GM19351 (cell line): ENCODE data around the gene CELF5.

Experiments used
- ATAC-seq: cut with Tn5 transposase; IDR thresholded peaks from one replicate; pipeline ENCODE4 v1.9.1; 2021; ENCODE audit warnings: mild to moderate bottlenecking, moderate library complexity; ENCODE audit not compliant: unreplicated experiment

CELF5 gene

DNA sequence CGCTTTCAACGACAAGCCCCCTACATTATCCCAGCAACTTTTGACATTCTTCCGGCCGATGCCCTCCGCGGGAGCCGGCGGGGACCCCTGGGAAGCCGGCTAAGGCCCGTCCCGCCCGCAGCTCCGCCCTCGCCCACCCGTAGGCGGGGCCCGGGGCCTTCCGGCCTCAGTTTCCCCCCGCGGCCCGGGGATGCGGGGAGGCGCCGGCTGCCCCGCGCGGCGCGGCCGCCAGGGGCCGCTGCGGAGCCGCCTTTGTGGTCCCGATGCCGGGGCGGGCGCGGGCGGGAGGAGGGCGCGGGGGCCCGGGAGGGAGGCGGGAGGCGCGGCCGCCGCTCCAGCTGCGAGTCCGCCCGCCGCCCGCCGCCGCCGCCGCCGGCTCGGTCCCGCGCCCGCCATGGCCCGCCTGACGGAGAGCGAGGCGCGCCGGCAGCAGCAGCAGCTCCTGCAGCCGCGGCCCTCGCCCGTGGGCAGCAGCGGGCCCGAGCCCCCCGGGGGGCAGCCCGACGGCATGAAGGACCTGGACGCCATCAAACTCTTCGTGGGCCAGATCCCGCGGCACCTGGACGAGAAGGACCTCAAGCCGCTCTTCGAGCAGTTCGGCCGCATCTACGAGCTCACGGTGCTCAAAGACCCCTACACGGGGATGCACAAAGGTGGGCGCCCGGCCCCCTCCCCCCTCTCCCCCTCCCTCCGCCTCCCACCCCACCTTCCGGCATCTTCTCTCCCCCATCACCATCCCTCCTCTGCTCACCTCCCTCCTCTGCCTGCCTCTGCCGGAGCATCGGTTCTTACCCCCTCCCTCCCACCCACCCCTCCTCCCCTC, at the start of gene CELF5:
Gene CELF5 (plus strand): TSS at position 316 of the 823 bp plus-strand sequence. CDS start 79 bp downstream, at position 395.
- no peak for ATAC-seq

DNA sequence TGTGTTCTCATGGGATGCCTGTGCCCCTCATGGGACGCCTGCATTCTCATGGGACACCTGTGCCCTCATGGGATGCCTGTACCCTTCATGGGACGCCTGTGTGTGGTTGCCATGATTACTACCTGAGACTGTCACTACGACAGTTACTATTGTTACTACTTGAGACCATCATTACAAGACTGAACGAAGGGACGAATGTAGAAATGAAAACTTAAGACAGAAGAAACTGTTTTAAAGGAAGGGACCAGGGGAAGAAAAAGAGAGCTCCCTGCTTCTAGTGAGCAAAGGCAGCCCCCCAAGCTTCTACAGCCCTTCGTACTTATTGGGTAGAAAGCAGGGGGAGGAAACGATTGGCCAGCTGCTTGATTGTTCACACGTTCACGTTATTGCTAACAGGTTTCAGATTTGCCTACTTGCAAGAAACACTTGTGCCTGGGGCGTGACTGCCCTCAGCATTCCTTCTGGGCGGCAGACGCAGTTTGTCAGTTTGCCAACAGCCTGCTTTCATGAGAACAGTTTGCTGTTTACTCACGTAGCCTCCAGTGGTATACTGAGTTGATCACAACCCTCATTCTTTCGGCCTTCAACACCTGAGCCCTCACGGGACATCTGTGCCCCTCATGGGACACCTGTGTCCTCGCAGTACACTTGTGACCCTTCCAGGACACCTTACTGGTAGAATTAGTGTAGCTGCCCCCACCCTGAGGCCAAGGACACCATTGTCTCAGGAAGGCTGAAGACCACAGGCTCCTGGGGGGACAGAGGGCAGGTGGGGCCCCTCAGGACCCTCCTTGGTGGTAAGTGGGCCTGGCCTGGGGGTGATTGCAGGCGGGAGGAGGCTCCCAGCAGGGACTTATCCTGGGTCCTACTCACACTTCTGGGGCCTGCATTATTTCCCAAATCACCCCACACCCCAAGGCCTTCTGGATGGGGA, 48.4 kb upstream of the CELF5 start:
- ATAC-seq = no peak

DNA sequence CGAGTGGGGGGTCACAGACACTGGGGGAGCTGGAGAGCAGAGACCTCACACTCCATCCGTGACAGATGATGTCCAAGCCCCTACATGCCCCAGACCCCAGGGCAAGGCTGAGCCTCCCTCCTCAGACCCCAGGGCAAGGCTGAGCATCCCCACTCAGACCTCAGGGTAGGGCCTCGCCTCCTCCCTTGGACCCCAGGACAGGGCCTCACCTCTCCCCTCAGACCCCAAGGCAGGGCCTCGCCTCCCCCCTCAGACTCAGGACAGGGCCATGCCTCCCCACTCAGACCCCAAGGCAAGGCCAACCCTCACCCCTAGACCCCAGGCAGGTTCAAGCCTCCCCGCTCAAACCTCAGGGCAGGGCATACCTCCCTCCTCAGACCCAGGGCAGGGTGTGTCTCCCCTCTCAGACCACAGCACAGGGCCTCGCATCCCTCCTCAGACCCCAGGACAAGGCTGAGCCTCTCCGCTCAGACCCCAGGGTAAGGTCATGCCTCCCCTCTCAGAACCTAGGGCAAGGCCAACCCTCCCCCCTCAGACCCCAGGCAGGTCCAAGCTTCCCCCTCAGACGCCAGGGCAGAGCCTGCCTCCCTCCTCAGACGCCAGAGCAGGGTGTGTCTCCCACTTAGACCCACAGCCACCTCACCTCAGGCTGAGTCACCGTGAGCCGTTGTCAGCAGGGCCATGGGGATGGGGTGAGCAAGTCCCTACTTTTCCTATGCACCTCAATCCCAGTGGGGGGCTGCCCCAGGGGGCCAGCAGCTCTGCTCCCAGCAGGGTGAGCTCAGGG, 47.6 kb upstream of the CELF5 start:
- ATAC-seq = no peak

DNA sequence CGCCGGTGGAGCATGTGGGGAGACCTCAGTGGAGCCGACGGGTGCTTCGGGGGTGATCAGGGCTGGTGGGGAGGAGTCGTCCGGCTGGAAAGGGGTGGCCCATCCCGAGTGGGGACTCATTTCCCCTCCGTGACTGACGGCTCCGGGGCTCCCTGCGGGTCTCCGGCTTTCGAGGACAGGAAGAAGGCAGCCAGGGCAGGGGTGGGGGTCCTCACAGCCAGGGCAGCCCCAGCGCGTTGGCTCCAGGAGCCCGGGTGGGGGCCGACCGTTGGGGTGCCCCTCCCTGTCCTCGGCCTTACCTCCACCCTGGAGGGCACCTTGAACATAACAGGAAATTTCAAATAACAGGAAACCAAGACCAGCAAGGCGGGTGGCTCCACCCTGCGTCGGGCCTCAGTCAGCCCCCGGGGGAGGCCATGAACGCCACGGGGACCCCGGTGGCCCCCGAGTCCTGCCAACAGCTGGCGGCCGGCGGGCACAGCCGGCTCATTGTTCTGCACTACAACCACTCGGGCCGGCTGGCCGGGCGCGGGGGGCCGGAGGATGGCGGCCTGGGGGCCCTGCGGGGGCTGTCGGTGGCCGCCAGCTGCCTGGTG, 46.0 kb upstream of the CELF5 start, which contains the start of gene S1PR4:
Gene S1PR4 (plus strand): TSS at position 393 of the 596 bp plus-strand sequence. CDS start 24 bp downstream, at position 417.
- ATAC-seq = no peak

DNA sequence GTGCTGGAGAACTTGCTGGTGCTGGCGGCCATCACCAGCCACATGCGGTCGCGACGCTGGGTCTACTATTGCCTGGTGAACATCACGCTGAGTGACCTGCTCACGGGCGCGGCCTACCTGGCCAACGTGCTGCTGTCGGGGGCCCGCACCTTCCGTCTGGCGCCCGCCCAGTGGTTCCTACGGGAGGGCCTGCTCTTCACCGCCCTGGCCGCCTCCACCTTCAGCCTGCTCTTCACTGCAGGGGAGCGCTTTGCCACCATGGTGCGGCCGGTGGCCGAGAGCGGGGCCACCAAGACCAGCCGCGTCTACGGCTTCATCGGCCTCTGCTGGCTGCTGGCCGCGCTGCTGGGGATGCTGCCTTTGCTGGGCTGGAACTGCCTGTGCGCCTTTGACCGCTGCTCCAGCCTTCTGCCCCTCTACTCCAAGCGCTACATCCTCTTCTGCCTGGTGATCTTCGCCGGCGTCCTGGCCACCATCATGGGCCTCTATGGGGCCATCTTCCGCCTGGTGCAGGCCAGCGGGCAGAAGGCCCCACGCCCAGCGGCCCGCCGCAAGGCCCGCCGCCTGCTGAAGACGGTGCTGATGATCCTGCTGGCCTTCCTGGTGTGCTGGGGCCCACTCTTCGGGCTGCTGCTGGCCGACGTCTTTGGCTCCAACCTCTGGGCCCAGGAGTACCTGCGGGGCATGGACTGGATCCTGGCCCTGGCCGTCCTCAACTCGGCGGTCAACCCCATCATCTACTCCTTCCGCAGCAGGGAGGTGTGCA, 45.3 kb upstream of the CELF5 start:
- ATAC-seq = no peak

DNA sequence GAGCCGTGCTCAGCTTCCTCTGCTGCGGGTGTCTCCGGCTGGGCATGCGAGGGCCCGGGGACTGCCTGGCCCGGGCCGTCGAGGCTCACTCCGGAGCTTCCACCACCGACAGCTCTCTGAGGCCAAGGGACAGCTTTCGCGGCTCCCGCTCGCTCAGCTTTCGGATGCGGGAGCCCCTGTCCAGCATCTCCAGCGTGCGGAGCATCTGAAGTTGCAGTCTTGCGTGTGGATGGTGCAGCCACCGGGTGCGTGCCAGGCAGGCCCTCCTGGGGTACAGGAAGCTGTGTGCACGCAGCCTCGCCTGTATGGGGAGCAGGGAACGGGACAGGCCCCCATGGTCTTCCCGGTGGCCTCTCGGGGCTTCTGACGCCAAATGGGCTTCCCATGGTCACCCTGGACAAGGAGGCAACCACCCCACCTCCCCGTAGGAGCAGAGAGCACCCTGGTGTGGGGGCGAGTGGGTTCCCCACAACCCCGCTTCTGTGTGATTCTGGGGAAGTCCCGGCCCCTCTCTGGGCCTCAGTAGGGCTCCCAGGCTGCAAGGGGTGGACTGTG, 44.6 kb upstream of the CELF5 start:
- ATAC-seq = no peak

DNA sequence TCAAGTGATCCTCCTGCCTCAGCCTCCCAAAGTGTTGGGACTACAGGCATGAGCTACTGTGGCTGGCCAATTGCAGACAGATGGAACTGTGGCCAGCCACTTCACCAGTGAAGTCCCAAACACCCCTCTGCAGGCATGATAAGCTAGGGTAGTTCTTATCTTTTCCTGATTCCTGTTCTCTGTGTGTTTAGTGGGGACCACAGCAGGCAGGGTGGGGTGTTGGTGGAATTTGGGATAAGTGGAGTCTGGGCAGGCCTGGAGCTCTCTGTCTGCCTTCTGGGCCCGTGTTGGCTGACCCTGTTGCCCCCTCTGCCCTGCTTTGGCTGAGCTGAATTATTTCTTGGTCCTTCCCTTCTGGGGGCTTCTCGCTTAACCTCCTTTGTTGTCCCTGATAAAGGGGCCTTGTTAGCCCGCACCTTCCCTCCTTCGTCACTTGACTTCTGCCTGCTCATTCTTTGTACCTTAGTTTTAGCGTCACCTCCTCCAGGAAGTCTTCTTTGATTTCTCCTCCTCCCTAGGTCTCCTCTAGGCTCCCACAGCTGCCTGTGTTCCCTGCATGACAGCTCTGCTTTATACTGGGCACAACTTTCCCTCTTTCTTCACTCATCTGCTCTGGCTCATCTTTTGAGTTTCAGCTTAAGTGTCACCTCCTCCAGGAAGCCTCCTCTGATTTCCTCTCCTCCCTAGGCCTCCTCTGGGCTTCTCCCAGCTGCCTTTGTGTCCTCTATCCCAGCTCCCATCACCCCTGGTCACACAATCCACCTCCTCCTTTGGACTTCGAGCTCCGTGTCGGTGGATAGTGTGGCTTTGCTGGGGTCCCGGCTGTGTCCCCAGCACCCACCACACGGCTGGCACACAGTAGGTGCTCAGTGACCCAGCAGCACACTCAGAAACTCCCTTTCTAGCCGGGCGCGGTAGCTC, 40.5 kb upstream of the CELF5 start:
- ATAC-seq = no peak

DNA sequence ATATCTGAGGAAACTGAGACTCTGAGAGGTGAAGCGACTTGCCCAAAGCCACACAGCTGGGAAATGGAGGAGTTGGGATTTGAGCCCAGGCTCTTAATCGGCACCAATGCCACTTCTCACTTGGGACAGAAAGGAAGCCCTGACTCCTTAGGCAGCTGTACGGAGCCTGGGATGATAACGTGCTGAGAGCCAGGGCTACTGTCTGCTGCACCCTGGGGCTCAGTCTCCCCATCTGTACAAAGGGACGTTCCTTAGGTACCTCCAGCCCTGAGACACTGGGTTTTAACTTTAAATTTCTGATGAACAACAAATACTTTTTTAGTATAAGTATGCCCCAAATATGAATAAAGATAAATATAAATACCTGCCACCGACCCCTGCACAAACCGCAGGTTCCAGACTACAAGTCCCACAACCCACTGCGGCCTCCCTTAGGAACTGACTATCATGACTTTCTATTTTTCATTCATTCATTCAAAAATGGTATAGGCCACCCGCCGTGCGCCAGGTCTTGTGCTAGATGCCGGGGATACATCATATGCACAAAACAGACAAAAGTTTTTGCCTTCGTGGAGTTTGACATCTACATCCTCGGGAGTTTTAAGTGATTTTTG, 39.5 kb upstream of the CELF5 start:
- ATAC-seq = no peak

DNA sequence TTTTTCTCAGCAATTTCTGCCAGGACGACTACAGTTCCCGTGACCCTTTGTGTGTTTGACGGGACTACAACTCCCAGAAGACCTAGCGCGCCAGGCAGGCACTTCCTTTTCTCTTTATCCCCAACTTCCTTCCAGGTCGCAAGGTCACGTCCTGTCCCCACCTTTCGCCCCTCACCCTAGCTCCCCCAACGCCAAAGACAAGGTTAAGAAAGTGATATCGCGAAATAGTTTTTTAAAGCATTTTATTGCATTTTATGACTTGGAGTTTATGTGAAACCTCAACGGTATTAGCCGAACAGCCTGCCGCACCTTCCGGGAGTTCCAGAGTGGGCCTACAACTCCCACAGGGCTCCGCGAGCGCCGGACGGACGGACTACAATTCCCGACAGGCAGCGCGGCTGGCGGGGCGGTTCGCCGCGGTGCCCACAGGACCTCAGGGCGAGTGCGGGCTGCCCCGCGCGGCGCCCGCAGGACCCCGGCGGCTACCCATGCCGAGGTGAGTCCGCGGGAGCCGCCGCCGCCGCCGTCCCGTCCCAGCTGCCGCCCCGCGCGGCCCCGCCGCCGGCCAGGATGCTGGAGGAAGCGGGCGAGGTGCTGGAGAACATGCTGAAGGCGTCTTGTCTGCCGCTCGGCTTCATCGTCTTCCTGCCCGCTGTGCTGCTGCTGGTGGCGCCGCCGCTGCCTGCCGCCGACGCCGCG, 38.9 kb upstream of the CELF5 start, which contains the start of gene NCLN:
Gene NCLN (plus strand): TSS at position 470 of the 699 bp plus-strand sequence. CDS start 101 bp downstream, at position 571.
- peak; percentile 72 for ATAC-seq

DNA sequence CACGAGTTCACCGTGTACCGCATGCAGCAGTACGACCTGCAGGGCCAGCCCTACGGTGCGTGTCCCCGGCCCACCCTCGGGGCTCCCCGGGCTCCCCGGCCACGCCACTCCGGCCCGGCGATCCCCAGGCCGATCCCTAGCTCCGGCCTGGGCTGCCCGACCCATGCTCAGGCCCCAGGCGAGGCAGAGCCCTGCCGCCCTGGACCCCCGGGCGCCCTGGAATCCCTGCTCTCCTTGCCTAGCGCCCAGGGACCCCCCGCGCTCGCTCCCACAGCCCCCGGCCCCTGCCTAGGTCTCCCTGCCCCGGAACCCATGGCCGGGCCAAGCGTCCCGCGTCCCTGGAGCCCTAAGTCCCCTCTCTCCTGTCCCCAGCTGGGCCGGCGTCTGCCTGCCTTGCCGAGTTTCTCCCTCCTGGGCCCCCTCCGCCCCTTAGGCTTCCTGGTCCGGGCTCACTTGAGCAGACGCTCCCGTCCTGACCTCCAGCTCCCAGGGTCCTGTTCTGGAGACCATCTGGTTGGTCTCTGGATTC, 38.2 kb upstream of the CELF5 start:
- peak; percentile 2 for ATAC-seq

DNA sequence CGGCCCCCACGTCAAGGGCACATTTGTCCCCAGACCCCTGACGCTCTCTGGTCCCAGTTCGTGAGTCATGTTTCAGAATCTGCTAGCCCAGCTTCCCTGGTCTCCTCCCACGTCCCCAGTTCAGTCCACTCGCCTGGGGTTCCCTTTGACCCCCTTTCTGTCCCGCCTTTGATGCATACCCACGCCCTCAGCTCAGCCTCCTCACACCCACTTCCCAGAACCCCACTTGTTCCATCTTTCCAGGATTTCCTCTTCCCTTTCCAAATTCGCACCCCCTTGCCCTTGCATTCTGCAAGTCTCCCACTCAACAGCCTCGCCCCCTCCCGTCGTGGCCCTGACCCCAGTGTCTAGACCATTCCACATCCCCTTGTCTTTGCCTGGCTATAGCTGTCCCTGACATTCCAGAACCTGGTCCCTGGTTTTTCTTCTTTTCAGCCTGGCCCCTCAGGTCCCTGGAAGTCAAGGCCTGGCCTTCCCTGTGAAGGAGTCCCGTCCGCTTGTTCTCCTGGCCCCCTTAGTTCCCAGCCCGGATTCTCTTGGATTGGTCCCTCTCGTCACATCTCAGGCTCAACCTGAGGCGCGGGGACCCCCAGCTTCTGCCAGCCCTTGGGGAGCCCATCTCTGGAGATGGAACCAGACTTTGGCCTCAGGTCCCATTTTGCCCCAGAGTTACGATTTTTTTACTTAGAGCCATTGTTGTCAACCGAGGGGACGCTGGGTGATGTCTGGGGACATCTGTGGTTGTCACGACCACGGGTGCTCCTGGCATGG, 37.4 kb upstream of the CELF5 start:
- ATAC-seq = no peak

DNA sequence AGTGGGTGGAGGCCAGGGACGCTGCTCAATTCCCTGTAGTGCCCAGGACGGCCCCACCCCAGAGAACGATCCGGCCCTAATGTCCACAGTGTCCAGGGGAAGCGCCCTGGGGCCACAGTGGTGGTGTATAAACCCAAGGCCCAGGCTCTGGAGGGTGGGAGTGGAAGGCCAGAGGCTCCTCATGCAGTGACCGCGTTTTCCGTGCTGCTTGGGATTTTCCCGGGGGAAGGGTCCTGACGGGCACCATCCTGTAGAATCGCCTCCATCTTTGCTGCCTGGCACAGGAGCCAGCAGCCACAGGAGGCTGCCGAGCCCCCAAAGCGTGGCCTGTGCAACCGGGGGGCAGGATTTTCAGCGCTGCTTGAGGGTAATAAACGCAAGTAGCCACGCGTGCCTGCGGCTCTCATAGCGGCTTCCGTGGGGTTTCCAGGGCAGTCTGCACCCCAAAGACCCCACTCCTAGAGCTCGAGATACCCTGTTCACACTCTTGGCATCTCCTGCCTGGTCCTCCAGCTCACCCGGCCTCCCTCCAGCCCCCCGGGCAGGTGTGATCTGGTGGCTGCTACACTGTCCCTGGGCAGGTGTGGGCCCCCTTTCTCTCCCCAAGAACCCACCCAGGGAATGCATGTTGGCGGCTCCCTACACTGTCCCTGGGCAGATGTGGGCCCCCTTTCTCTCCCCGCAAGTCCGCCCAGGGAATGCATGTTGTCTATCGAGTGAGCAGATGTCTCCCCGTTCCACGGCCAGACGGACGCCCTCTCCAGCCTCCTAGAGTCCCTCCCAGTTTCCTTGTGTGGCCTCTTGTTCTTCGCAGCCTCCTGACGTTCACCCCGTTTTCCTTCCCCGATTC, 36.6 kb upstream of the CELF5 start:
- ATAC-seq = no peak

DNA sequence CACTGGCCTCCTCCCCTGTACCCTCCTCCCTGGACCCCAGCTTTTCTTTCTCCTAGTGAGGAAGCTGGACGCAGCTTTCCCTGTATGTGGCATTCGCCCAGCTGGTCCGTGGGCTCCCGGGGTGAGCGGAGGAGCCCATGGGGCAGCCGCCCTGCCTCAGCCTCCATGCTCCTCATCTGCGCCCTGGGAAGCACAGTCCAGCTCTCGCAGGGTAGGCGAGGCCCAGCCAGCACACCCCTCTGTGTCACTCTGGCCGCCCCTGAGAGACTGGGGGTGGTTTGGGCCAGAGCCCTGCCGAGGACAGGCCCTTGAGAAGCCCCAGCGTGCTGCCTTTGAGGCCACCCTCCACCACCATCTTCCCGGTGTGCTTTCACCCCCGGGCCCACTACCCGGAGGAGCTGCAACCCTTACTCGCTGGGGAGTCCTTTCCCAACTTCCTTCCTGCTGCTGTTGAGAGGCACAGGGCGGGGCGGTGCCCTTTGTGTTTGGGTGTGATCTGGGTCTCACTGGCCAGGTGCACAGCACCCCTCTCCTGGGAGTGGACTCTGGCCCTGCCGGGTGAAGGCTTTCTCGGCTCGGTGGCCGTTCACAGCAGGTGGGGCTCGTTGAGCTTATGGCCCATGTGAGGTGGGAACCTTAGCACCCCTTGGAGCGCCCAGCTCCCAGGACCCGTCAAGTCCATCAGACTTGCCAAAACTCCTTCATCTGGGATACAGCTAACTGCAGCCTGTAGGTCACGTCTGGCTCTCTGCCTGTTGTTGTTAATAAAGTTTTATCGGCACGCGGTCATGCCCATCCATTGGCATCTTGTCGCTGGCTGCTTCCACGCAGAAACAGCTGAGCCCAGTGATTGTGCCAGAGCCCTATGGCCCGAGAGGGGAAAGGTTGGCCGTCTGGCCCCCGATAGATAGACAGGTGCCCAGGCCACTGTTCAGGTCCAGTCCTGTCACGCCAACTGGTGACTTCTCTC, 35.5 kb upstream of the CELF5 start:
- no peak for ATAC-seq
